Fibroblast of skin of abdomen (primary cell): Measurements from ENCODE around the gene SLC35F6. TPM values are rescaled to one million over a fixed set of nuclear protein-coding genes. Genes with fewer than 3 reads are reported as not detected.
A peak's percentile ranks its signal among the peaks of the same experiment; 100 is the strongest.

Source experiments
- DNase-seq: peaks from one replicate; pipeline ENCODE4 v3.0.0-alpha.2; 2013
- polyA plus RNA-seq, 2 experiments: library from polyadenylated mRNA; unstranded; fragments of 120-200 nt; gene quantifications; one replicate each; pipeline ENCODE4 v1.2.1, GENCODE V29; 2013; ENCODE audit not compliant: insufficient read length in 2 of 2

SLC35F6 gene
- polyA plus RNA-seq (2013, experiment 1 of 2; ENCODE audit: insufficient read length), result 23.5 TPM
- 22.9 TPM for polyA plus RNA-seq (2013, experiment 2 of 2; ENCODE audit: insufficient read length)

- DNase-seq, result peak; percentile 82
Measured at GRCh38 chr2:26764078-26764887, at the start of gene SLC35F6. TSS of gene SLC35F6 (plus strand) at chr2:26764284. CDS start at chr2:26764350, 66 bp downstream.

GRCh38 chr2:26715528-26716270 is 48.4 kb upstream of the SLC35F6 start:
- no peak for DNase-seq

GRCh38 chr2:26716340-26716739 is 47.7 kb upstream of the SLC35F6 start:
- DNase-seq, result no peak

GRCh38 chr2:26716769-26717168 is 47.3 kb upstream of the SLC35F6 start:
- no peak for DNase-seq

- DNase-seq, result no peak
Measured at GRCh38 chr2:26717362-26717761, 46.7 kb upstream of the SLC35F6 start.

GRCh38 chr2:26718949-26719686 is 45.0 kb upstream of the SLC35F6 start:
- no peak for DNase-seq

- DNase-seq, result peak; percentile 41
Measured at GRCh38 chr2:26720322-26721114, 43.6 kb upstream of the SLC35F6 start.

GRCh38 chr2:26721115-26722032 is 42.7 kb upstream of the SLC35F6 start:
- DNase-seq, result no peak

GRCh38 chr2:26722328-26722727 is 41.8 kb upstream of the SLC35F6 start:
- no peak for DNase-seq

GRCh38 chr2:26722911-26723310 is 41.2 kb upstream of the SLC35F6 start:
- no peak for DNase-seq

GRCh38 chr2:26723475-26723874 is 40.6 kb upstream of the SLC35F6 start:
- no peak for DNase-seq

- DNase-seq, result peak; percentile 24
Measured at GRCh38 chr2:26723991-26724750, 39.9 kb upstream of the SLC35F6 start.

GRCh38 chr2:26724784-26725520 is 39.1 kb upstream of the SLC35F6 start:
- no peak for DNase-seq

- DNase-seq, result no peak
Measured at GRCh38 chr2:26725521-26725820, 38.6 kb upstream of the SLC35F6 start.

- DNase-seq, result no peak
Measured at GRCh38 chr2:26726228-26726627, 37.9 kb upstream of the SLC35F6 start.

- peak; percentile 19 for DNase-seq
Measured at GRCh38 chr2:26727641-26728561, 36.2 kb upstream of the SLC35F6 start.

- DNase-seq, result no peak
Measured at GRCh38 chr2:26729311-26729710, 34.8 kb upstream of the SLC35F6 start.

GRCh38 chr2:26730549-26731344 is 33.3 kb upstream of the SLC35F6 start:
- no peak for DNase-seq
